Measurements from ENCODE around the gene OGA.
A peak's percentile ranks its signal among the peaks of the same experiment; 100 is the strongest.

DNA sequence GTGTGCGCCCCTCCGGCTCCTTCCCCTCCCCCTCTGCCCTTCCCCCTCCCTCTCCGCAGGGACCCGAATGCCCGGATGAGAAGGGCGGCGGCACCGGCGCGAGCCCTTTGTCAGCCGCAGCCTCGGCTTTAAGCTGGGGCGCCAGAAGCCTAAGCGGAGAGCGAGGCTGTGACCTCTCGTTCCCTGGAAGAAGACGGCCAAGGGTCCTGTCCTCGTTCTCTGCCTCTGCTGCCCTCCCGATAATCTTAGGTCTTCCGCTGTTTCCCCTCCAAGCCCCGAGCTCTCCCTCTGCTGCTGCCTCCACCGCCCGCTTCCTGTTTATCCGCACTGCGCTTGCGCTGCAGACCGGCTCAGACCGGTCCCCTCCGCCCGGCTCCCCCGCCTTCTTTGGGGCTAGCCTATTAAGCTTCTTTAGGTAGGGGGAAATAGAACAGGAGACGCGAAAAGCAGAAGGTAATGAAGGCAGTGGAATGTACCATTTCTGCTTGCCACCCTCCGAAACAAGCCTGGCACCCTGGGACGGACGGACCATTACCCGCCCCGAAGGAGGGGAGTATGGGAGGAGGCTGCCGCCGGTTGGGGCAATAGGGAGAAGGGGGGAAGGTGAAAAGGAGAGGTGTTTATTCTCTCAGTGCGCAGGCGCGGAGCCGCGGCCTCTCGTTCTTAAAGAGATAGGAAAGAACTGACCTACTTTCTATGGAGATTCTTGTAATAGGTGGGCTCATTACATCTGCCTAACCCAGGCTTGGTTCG is at the start of gene OGA:
- TF ChIP-seq, protein P1, sequence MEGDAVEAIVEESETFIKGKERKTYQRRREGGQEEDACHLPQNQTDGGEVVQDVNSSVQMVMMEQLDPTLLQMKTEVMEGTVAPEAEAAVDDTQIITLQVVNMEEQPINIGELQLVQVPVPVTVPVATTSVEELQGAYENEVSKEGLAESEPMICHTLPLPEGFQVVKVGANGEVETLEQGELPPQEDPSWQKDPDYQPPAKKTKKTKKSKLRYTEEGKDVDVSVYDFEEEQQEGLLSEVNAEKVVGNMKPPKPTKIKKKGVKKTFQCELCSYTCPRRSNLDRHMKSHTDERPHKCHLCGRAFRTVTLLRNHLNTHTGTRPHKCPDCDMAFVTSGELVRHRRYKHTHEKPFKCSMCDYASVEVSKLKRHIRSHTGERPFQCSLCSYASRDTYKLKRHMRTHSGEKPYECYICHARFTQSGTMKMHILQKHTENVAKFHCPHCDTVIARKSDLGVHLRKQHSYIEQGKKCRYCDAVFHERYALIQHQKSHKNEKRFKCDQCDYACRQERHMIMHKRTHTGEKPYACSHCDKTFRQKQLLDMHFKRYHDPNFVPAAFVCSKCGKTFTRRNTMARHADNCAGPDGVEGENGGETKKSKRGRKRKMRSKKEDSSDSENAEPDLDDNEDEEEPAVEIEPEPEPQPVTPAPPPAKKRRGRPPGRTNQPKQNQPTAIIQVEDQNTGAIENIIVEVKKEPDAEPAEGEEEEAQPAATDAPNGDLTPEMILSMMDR (IDR thresholded peaks at IDR 0.05) = no peak
- TF ChIP-seq POLR2A (IDR thresholded peaks at IDR 0.05) = peak; percentile 99

All from testis (tissue), 2 donors.